Measurements from ENCODE around the gene ASAP3.
"Not testable (repeated sequence)": the region's sequence is repeated elsewhere in the genome, so short reads cannot be mapped to it uniquely, and the experiment has no call there.

Gene ASAP3

GRCh38 chr1:23394181-23394580 lies 89.8 kb downstream of the ASAP3 start:
- DNase-seq = no peak

DNA sequence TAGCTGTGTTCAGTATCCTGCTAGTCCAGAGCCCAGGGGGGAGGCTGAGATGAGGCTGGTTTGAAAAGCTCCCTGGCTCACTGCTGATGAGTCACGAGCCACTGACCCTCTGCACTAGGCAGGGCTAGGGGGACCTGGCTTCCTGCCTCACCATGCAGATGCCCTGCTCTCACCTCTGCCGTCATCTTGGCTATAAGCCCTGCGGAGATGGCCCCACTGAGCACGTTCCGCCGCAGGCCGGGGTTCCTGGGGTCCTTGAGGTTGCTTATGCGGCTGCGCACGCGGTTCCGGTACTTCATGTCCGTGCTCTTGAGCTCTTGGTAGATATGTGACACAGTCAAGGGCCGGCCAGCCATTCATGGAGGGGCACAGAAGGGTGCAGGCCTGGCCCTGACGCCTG lies 90.3 kb downstream of the ASAP3 start:
- no peak for DNase-seq

- DNase-seq = no peak
These were observed 91.7 kb downstream of the ASAP3 start for GRCh38 chr1:23392125-23392855.

GRCh38 chr1:23389837-23390321 lies 94.1 kb downstream of the ASAP3 start:
- no peak for DNase-seq

GRCh38 chr1:23387494-23387893 lies 96.5 kb downstream of the ASAP3 start:
- DNase-seq = no peak

GRCh38 chr1:23385119-23385621 lies 98.8 kb downstream of the ASAP3 start:
- DNase-seq = no peak

DNA sequence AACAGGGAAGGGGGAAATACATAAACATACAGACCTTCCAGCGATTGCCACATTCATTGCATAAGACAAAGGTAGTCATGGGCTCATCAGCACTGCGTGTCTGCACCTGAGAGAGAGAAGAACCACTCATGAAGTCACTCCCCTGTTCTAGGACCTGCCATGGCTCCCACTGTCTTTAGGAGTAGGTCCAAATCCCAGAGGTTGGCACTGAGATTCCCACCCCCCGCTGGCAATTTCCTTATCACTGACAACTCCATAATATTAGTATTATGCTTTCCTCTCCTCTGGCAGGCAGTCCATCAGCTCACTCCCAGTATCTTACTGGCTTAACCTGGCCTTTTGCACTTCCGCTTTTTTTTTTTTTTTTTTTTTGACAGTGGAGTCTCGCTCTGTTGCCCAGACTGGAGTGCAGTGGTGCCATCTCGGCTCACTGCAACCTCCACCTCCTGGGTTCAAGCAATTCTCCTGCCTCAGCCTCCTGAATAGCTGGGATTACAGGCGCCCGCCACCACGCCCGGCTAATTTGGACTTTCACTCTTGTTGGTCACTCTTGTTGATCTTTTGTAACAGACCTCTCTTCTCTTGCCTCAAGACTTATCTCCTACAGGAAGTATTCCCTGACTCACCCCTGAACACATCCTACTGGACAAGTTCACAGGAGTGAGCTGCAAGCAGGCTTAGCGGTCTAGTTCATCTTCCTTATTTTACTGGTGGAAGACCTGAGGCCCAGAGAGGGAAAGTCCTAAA lies 99.5 kb downstream of the ASAP3 start:
- no peak for DNase-seq

DNA sequence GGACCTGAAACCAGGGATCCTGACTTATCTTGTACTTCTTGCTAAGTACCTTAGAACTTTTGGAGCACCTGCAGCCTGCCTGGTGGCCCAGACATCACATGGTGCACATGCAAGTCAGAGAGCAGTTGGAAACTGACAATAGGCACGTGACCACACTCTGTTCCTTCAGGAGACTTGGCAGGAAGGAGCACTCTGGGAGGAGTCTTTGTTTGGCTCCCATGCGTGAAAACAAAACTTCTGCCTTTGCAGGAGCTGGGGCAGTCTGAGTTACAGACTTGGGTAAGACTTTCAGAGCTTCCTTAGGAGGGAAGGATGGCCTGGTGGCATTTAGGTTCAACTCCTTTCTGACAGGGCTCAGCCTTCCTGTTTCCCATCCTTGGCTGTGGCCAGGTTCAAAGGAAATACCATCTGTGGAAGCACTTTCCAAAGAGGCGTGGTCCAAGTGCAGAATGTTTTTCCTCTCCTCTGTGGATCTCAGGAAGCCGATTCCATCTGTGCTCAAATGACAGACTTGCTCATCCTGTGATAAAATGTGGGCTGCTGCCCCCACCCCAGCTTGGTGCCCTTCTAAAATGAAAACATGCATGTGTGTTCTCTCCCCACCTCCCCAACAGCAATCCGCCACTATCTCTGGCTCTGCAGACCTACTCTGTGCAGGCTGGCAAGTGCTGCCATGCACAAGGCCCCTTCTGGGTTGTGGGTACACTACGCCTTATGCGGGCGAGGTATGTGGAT lies 100.2 kb downstream of the ASAP3 start:
- DNase-seq = no peak

DNA sequence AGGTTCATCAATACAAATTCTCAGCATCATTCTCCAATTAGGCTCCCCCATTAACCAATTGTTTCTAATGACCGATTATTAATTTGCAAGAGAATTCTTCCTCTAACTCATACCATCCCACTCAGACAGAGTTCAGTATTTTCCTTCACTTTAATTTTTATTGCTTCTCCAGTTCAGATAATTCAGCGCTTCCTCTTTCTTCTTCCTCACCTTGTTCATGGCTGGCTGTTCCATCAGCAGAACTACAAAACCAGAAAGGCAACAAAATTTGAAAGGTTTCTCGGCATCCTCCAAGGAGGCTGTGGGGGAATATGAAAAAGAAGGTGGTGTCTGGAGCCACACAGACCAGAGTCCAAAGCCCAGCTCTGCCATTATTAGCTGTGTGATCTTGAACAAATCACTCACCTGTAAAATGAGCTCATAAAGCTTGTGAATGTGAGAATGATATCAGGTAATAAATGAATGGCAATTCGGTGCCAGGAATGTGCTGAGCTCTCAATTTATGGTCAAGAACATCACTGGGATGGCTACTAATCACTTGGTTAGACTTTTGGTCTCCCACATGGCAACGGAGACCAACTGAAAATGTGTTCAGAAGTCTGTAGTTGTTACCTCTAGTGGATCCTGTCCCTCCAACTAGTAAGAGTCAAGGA lies 102.6 kb downstream of the ASAP3 start:
- no peak for DNase-seq

GRCh38 chr1:23380719-23381118 lies 103.3 kb downstream of the ASAP3 start:
- DNase-seq = no peak

DNA sequence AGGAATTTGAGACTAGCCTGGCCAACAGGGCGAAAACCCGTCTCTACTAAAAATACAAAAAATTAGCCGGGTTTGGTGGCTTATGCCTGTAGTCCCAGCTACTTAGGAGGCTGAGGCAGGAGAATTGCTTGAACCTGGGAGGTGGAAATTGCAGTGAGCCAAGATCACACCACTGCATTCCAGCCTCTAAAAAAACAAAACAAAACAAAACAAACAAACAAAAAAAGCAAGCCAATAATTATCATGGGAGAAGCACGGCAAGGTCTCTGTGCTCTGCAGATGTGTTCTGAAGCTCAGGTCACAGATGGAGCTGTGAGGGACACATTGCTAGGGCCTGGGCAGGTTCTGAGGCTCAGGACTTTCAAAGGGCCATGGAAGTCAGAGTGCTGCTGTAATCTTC lies 103.7 kb downstream of the ASAP3 start:
- not testable (repeated sequence) for DNase-seq

All from NCI-H2029 (cell line).